HEK293T (cell line): ENCODE data around the gene PHF13.

Source experiments
- ARNT ChIP-seq: fragments of 450-650 bp; IDR thresholded peaks from 2 replicates; pipeline ENCODE4 v1.6.1; 2017; ENCODE audit warnings: mild to moderate bottlenecking
- BHLHE40 ChIP-seq: fragments of 450-650 bp; IDR thresholded peaks from 2 replicates; pipeline ENCODE4 v1.6.1; 2016; ENCODE audit warnings: mild to moderate bottlenecking, moderate library complexity, borderline replicate concordance
- ELF4 ChIP-seq: fragments of 450-650 bp; IDR thresholded peaks from 2 replicates; pipeline ENCODE4 v1.6.1; 2017; ENCODE audit warnings: antibody characterized with exemption
- FOXA1 ChIP-seq: fragments of 450-650 bp; IDR thresholded peaks from 2 replicates; pipeline ENCODE4 v1.6.1; 2016; ENCODE audit warnings: mild to moderate bottlenecking
- FOXK2 ChIP-seq: fragments of 450-650 bp; IDR thresholded peaks from 2 replicates; pipeline ENCODE4 v1.6.1; 2016; ENCODE audit warnings: mild to moderate bottlenecking
- FOXM1 ChIP-seq: fragments of 450-650 bp; IDR thresholded peaks from 2 replicates; pipeline ENCODE4 v1.6.1; 2017; ENCODE audit warnings: mild to moderate bottlenecking, borderline replicate concordance
- HDGF ChIP-seq: fragments of 450-650 bp; IDR thresholded peaks from 2 replicates; pipeline ENCODE4 v1.6.1; 2017; ENCODE audit warnings: antibody characterized with exemption, borderline replicate concordance
- PKNOX1 ChIP-seq: fragments of 450-650 bp; IDR thresholded peaks from 2 replicates; pipeline ENCODE4 v1.6.1; 2016
- SP1 ChIP-seq: fragments of 450-650 bp; IDR thresholded peaks from 2 replicates; pipeline ENCODE4 v1.6.1; 2017
- SUZ12 ChIP-seq: fragments of 450-650 bp; IDR thresholded peaks from 2 replicates; pipeline ENCODE4 v1.6.1; 2016; ENCODE audit warnings: mild to moderate bottlenecking
- TARDBP ChIP-seq: fragments of 450-650 bp; IDR thresholded peaks from 2 replicates; pipeline ENCODE4 v1.6.1; 2016

- TF ChIP-seq BHLHE40 = no peak
- TF ChIP-seq ARNT = no peak
- no peak for TF ChIP-seq PKNOX1
- TF ChIP-seq TARDBP = no peak
- TF ChIP-seq SP1 = no peak
- no peak for TF ChIP-seq SUZ12
- TF ChIP-seq ELF4 = no peak
- no peak for TF ChIP-seq FOXA1
- TF ChIP-seq HDGF = no peak
- TF ChIP-seq FOXM1 = no peak
- TF ChIP-seq FOXK2 = no peak
Observed at GRCh38 chr1:6570100-6570499, 43.4 kb upstream of the PHF13 start.
